Right lobe of liver (tissue), 6 donors: ENCODE measurements around the gene HCN2. TPM values are rescaled to one million over a fixed set of nuclear protein-coding genes. Genes with fewer than 3 reads are reported as not detected.

Source experiments
- ATAC-seq, 4 donors: fragments of 200-7000 bp; cut with Tn5 transposase; one replicate each; pipeline ENCODE4 v1.9.1; 2020; ENCODE audit warnings: mild to moderate bottlenecking in 4 of 4, moderate library complexity in 4 of 4
- DNase-seq, 3 donors: peaks; one replicate each; pipeline ENCODE4 v3.0.0-alpha.2; 2020
- H3K27ac ChIP-seq, 3 donors: fragments of 200-600 bp; one replicate each; pipeline ENCODE4 v1.8.0; 2022
- H3K27me3 ChIP-seq, 2 donors: fragments of 200-600 bp; one replicate each; pipeline ENCODE4 v1.8.0; 2022
- H3K36me3 ChIP-seq, 4 donors: fragments of 200-600 bp; sonication (generic) in 1 of 4; one replicate each; pipeline versions ENCODE4 v1.5.1 to v1.8.0; 2017 to 2022; ENCODE audit warnings: control low read depth in 1 of 4
- H3K4me1 ChIP-seq, 4 donors: fragments of 200-600 bp; sonication (generic) in 1 of 4; one replicate each; pipeline versions ENCODE4 v1.5.1 to v1.8.0; 2017 to 2022; ENCODE audit warnings: control low read depth in 1 of 4
- H3K4me3 ChIP-seq, 3 donors: fragments of 200-600 bp; one replicate each; pipeline ENCODE4 v1.8.0; 2022
- H3K9me3 ChIP-seq, 4 donors: fragments of 200-600 bp; sonication (generic) in 1 of 4; one replicate each; pipeline versions ENCODE4 v1.5.1 to v1.8.0; 2017 to 2022; ENCODE audit warnings: control low read depth in 1 of 4
- POLR2A ChIP-seq: fragments of 450-650 bp; IDR thresholded peaks from one replicate; pipeline ENCODE4 v1.6.1; 2017; ENCODE audit warnings: antibody characterized with exemption, mild to moderate bottlenecking
- WGBS: methylation state at CpG from one replicate; pipeline ENCODE4 v1.1.6; 2018; ENCODE audit warnings: low coverage, low lambda C conversion rate; ENCODE audit not compliant: insufficient coverage; ENCODE audit errors: missing lambda C conversion rate; 5-methylcytosine and 5-hydroxymethylcytosine counted together
- intact Hi-C, 2 donors: fragments of 100-400 bp; cut with DNase I; formaldehyde crosslinking; loops; one replicate each; pipeline versions ENCODE4 v1.11.2 to v1.14.1; 2022
- total RNA-seq, 6 experiments: library from RNA; depleted of rRNA in 2 of 6; stranded (reverse); fragments of >200 nt in 2 of 6; fragmentation: NEBNext Ultra II Directional in 3 of 6; extraction: Animal tissue kit (Norgen Biotek cat#: 25700) in 3 of 6; gene quantifications; one replicate each; pipeline versions ENCODE4 v1.1.0 to v1.2.4, GENCODE V29; 2016 to 2023
- TF ChIP-seq, protein P1 (sequence below), 4 donors: fragments of 200-600 bp in 3 of 4; fragments of 450-650 bp in 1 of 4; IDR thresholded peaks; one replicate each; pipeline versions ENCODE4 v1.5.1 to v1.8.0; 2016 to 2022; ENCODE audit warnings: antibody characterized with exemption in 4 of 4, mild to moderate bottlenecking in 2 of 4
- donor health status: DM: no; HTN: yes; CAD: no.
- donor health status: DM: no; HTN: no; CAD: no.
- donor health status: DM: no; HTN: no; CAD: no.
- donor health status: DM: no; HTN: yes; CAD: no.
- donor health status: DM: no; HTN: yes; CAD: no.

Gene HCN2
- total RNA-seq, 6 experiments from 2014 or later, result 0.05 to 0.27 (median 0.09) TPM; not detected in 1

DNA sequence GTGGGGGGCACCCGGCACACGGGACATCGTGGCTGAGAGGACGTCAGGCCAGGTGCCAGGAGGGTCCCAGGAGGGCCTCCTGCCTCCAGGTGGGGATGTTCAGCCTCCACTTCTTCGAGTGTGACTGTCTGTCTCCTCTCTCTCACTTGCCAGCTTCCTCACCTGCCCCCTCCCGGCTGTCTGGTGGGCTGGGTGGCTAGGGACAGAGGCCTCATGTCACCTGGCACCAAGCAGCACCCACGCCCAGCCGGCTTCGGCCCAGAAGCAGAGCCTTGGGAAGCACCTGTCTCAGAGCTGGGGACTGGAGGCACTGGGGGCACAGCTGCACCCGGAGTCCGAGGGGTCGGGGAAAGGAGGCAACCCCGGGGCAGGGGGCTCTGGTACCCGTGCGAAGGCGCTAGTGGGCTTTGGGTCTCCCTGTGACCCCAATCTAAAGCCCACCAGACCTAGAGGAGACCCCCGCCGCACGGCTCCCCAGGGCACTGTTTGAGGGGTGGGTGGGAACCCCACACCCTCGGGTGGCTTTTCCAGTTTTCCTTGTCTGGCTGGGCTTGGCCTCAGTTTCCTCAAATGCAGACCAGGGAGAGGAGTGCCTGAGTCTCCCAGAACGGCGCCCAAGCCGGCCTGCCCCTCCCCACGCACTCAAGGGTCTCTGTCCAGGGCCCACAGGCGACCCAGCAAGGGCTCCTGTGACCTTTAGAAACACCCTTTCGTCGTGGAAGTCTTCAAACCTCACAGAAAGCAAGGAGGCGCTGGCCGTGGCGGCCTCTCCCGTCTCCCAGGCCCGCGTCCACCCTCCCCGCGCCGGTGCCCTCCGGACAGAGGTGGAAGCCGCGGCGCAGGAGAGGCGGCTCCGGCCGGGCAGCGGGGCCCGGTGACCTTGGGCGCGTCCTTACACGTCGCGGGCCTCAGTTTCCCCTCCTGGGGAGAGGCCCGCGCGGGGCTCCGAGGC, 664 bp upstream of the HCN2 start:
- Histone ChIP-seq H3K4me1 (no peaks in the 10 kb centered on the region), H3K27ac (no peak overlapping the region), H3K9me3 (no peaks in the 10 kb centered on the region), H3K27me3 (peaks cover 0 to 33% of the 10 kb centered on the region in 2 donors), H3K4me3 (no peak overlapping the region), H3K36me3 (no peaks in the 10 kb centered on the region)
- TF ChIP-seq, protein P1, sequence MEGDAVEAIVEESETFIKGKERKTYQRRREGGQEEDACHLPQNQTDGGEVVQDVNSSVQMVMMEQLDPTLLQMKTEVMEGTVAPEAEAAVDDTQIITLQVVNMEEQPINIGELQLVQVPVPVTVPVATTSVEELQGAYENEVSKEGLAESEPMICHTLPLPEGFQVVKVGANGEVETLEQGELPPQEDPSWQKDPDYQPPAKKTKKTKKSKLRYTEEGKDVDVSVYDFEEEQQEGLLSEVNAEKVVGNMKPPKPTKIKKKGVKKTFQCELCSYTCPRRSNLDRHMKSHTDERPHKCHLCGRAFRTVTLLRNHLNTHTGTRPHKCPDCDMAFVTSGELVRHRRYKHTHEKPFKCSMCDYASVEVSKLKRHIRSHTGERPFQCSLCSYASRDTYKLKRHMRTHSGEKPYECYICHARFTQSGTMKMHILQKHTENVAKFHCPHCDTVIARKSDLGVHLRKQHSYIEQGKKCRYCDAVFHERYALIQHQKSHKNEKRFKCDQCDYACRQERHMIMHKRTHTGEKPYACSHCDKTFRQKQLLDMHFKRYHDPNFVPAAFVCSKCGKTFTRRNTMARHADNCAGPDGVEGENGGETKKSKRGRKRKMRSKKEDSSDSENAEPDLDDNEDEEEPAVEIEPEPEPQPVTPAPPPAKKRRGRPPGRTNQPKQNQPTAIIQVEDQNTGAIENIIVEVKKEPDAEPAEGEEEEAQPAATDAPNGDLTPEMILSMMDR (IDR thresholded peaks at IDR 0.05), result no peak
- 11% methylated on average over 10 of the region's 54 CpGs for WGBS
- ATAC-seq (no peak), DNase-seq (peak in 1 of 3 donors; percentile 18)
- intact Hi-C loops, result no loop called here

- peaks cover 0 to 33% of the 10 kb centered on the region in 2 donors for H3K27me3 ChIP-seq
- WGBS, result 0% methylated on average over 5 of the region's 50 CpGs
- H3K4me1 ChIP-seq, result no peaks in the 10 kb centered on the region
- TF ChIP-seq, protein P1 (IDR thresholded peaks at IDR 0.05), result no peak
- TF ChIP-seq POLR2A, result no peak
- intact Hi-C loops, result loop anchor here in 1 of 2 donors (10.0 kb wide), 1 partner anchor 144 kb away; no protein-coding TSS in a partner anchor
- DNase-seq (peak in 1 of 3 donors; percentile 23), ATAC-seq (no peak)
- H3K27ac ChIP-seq, result no peak overlapping the region
- no peak overlapping the region for H3K4me3 ChIP-seq
- no peaks in the 10 kb centered on the region for H3K9me3 ChIP-seq
- H3K36me3 ChIP-seq, result no peaks in the 10 kb centered on the region
These were observed 690 bp downstream of the HCN2 start for GRCh38 chr19:590396-590745.

DNA sequence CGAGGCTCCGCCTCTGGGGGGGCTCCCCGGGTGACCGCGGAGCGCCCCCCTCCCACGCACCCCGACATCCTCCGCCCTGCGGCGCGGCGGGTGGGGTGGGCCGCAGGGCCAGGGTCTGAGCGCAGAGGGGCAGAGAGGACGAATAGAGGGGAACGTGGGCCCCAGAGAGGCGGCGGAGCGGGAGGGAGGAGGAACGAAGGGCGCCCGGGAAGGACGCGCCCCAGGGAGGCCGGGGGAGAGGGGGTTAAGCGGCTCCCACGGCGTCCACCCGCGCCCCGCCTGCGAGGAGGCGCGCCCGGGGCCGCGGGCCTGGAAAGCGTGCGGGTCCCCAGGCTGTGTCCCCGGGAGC, 1.0 kb downstream of the HCN2 start:
- Histone ChIP-seq H3K27ac (no peak overlapping the region), H3K9me3 (no peaks in the 10 kb centered on the region), H3K36me3 (no peaks in the 10 kb centered on the region), H3K4me1 (no peaks in the 10 kb centered on the region), H3K27me3 (peaks cover 0 to 33% of the 10 kb centered on the region in 2 donors), H3K4me3 (no peak overlapping the region)
- no peak for DNase-seq
- intact Hi-C loops, result loop anchor here in 1 of 2 donors (10.0 kb wide), 1 partner anchor 144 kb away; no protein-coding TSS in a partner anchor
- TF ChIP-seq, protein P1 (IDR thresholded peaks at IDR 0.05), result no peak
- no peak for TF ChIP-seq POLR2A
- no peak for ATAC-seq
- WGBS, result 5% methylated on average over 4 of the region's 41 CpGs

DNA sequence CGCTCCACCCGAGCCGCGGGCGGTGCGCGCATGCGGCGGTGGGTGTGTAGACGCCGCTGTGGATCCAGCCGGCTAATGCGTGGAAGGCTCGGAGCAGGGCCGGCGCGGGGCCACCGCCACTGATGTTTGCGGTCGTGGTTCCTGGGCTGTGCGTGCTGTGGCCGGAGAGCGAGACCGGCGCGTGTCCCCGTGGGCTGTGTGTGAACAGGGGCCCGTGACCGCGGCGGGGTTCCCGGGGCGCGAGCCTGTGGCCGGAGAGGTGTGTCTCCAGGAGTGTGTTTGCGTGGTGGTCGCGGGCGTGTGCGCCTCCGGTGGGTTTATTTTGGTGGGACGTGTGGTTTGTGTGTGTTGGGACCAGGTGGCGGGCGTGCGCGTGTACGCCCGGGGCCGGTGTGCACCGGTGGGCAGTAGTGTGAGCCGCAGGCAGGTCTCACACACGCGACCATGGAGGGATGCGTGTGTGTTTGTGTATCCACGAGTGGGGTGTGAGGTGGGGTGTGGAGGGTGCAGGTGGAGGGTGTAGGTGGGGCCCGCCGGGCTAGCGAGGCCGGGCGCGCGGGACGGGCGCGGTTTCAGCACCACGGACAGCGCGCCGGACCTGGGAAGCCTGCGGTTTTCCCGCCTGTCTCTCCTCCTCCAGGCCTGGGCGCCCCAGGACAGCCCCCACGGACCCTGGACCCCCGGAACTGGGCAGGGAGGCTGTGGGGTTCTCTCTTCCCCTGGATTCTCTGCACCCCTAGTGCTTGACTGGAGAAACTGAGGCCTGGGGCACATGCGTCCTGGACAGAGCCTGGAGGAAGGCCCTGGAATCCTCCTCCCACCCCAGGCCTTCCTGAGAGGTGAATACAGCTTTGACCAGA, 1.6 kb downstream of the HCN2 start:
- 3% methylated on average over 5 of the region's 75 CpGs for WGBS
- DNase-seq, result peak in 2 of 3 donors; percentile 39 to 48
- no peaks in the 10 kb centered on the region for H3K9me3 ChIP-seq
- H3K4me3 ChIP-seq, result no peak overlapping the region
- intact Hi-C loops, result loop anchor here in 1 of 2 donors (10.0 kb wide), 1 partner anchor 143 kb away; no protein-coding TSS in a partner anchor
- TF ChIP-seq, protein P1 (IDR thresholded peaks at IDR 0.05), result no peak
- no peak for TF ChIP-seq POLR2A
- H3K27me3 ChIP-seq, result peaks cover 0 to 33% of the 10 kb centered on the region in 2 donors
- peak; percentile 17 to 73 (median 54) for ATAC-seq
- no peaks in the 10 kb centered on the region for H3K36me3 ChIP-seq
- no peaks in the 10 kb centered on the region for H3K4me1 ChIP-seq
- no peak overlapping the region for H3K27ac ChIP-seq
